A549 treated with CORT108297 at 1 μM for 4 hours (cell line): ENCODE data around the gene CRYBG2. TPM values are rescaled to one million over a fixed set of nuclear protein-coding genes. Genes with fewer than 3 reads are reported as not detected.

Experiments used
- total RNA-seq: library from RNA; stranded (reverse); fragments of 200-300 nt; extraction: Qiagen RNA extraction; gene quantifications from 5 replicates; pipeline ENCODE4 v1.2.3, GENCODE V29; 2022

CRYBG2 gene, protein sequence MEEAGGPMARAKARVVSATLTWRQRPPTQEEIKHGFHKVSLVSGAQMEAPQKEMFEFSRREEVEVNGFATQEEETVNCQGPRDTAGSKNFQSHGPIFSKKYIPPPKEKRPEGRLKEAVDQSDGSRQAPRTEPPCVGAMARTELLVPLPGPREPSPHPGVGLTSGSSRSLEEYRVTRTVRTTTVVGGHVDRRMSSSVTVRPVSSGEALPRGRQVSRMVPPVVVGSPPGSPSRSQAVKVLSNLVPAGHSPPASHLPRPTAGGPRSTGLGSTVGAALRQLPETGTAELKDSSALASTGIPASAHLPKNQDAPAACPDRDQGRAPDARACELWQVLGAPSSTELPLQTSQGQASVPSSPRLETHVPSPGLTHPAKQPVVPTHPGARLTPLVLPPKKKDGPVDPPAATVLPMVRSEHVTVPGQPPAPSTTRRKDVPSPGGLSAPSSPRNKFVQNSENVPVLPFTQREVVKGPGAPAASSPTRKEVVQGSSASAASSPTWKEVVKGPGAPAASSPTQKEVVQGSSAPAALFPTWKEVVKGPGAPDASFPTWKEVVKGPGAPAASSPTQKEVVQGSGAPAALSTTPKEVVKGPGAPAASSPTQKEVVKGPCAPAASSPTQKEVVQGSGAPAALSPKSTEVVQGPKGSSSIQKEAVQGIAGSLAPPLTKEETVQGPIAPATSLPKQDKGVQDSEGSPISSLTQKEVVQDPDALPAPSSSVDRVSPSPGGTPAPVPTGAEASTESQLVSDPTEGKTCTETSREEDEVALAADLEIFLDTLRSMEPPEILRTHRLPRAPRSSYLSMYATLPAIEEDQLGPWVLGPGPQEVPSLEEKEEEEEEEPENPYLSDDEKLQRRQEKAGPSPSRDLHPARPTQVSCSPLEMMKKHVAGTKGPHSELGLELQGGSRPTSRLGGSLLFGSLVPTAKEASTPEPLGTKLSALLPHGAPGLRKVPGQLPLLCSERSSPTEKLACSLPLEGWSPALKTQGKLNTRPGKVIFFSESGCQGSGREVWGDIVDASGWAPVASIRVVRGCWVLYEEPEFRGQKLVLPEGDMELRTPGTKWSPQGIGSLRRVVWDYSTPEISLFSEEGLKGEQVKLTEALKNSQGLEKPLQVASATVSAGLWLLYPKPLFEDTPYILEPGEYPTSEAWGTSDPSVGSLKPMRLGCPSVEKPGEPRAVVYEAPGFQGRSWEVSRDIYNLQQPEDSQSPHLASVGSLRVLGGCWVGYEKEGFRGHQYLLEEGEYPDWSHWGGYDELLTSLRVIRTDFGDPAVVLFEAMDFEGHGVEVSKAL (N-terminal part only)
- 1.2 to 2.6 TPM (median 1.8 TPM) in 5 replicates for total RNA-seq

DNA sequence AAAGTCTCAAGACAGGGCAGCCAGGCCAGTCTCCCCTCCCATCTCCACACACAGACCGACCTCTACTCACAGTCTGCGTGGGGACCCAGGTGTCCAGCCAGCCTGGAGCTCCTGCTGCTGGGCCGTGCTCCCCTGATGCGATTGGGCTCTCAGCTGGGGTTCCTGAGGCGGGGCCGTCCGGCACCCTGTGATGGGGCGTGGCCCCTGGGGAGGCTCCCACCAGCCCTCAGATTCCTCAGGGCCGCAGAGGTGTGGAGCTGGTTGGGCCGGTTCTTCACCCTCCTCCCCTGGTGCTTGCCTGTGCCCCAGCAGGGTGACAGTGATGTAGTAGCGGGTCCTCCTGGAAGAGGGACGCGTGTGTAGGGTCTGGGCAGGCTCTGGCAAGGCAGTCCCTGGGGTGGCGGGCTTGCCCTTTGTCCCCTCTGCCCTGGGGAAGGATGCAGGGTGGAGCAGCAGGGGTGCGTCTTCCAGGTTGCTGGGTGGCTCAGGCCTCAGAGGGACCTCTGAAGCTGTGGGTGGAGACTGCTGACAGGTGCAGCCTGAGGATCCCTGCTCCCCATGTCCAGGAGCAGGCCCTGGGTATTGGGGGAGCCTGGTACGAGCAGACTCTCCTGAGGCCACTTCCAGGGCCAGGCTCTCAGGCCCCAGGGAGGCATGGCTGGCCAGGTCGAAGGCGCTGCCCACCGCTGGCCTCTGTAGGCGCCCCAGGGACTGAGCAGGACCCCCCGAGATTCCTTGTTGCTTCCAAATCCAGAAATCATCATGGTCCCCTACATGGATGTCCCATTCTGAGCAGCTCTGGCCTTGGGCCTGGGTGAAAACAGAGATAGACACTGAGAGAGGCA, at the start of gene CRYBG2:
TSS of gene CRYBG2 (minus strand) at position 155 of the 845 bp plus-strand sequence. CDS start 7,473 bp downstream, outside the sequence.

DNA sequence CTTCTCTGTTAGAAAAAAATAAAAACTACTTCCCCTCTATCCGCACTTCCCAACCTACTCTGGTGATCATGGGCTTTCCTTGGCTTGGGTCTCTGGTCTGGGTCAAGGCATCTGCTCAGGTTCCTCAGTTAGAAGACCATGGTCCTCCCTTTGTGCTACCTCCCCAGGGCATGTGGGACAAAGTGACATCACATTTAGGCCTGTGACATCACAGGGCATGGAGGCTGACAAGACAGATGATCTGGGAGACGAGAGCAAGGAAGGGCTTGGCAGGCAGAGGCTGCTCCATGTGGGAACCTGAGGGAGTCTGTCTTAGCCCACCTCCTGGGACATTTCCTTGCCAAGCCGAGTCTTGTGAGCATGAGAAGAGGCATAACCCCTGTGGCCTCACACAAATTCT, 18.7 kb upstream of the CRYBG2 start, which contains the start of gene ZNF683:
TSS of gene ZNF683 (minus strand) at position 140 of the 400 bp plus-strand sequence. CDS start 4,179 bp downstream, outside the sequence.

DNA sequence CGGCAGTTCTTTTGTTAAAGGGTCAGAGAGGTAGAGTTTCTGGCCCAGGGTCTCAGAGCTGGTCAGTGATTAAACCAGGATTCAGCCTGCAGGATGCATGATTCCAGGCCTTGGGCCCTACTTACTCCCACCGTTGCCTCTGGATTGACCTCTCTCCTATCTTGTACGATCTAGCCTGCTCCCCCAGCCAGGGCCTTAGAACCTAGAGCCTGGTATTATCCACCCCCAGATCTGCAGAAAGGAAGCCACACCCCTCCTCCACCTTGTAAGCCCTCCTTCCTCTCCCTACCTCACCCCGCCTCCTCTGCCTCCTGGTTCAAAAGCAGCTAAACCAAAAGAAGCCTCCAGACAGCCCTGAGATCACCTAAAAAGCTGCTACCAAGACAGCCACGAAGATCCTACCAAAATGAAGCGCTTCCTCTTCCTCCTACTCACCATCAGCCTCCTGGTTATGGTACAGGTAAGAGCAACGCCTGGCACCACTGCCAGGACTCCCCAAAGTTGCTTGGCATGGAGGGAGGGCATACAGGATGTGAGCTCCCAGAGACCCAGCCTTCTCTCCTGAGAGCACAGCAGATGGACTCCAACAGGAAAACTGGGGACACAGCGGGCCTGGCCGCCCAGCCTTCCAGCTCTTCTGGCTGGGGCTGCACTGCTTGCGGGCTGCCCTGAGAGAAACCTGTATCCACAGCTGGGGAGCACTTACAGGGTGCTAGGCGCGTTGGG, 36.2 kb downstream of the CRYBG2 start, which contains the start of gene CD52:
TSS of gene CD52 (plus strand) at position 347 of the 726 bp plus-strand sequence. CDS start at position 407, 60 bp downstream.

DNA sequence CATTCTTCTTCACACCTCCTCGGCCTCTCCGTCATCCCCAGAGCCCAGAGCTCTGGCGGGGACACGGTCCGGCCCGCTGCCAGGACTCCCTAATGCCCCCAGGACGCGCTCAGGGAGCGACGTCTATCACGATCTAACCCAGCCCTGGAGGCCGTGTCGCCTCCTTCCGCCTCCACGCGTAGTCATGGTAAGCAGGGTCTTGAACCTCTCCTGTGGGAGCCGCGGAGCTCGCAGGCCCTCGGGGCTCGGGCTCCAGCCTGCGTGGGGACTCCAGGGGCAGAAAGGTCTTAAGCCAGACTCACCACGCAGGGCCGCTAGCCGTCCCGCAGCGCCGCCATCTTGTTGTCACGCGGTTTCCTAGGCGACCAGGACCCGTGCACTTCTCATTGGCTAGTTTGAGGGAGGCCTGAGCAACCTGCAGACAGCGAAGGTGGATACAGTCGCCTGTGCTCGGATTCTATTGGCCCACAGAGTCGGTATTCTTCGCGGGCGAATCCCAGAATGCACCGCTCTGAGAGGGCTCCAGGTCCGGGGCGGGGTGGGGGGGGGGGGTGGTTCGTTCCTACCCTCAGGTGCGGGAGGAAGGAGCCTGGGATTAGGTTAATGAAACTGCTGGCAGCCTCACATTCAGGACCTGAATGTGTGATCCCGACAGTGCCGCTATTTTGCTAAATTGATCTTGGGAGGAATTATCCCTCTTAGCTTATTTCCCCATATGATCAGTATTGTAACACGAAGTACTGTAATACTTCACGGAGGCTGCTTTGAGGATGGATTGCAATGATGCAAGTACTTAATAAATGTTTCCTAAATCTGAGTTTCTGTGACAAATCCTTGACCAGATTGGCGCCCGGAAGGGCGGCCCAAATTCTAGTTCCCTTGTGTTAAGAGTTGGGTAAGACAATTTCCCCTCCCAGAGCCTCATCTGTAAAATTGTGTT, 47.4 kb downstream of the CRYBG2 start, which contains the start of gene UBXN11:
TSS of gene UBXN11 (minus strand) at position 347 of the 940 bp plus-strand sequence. CDS start 3,753 bp downstream, outside the sequence.

DNA sequence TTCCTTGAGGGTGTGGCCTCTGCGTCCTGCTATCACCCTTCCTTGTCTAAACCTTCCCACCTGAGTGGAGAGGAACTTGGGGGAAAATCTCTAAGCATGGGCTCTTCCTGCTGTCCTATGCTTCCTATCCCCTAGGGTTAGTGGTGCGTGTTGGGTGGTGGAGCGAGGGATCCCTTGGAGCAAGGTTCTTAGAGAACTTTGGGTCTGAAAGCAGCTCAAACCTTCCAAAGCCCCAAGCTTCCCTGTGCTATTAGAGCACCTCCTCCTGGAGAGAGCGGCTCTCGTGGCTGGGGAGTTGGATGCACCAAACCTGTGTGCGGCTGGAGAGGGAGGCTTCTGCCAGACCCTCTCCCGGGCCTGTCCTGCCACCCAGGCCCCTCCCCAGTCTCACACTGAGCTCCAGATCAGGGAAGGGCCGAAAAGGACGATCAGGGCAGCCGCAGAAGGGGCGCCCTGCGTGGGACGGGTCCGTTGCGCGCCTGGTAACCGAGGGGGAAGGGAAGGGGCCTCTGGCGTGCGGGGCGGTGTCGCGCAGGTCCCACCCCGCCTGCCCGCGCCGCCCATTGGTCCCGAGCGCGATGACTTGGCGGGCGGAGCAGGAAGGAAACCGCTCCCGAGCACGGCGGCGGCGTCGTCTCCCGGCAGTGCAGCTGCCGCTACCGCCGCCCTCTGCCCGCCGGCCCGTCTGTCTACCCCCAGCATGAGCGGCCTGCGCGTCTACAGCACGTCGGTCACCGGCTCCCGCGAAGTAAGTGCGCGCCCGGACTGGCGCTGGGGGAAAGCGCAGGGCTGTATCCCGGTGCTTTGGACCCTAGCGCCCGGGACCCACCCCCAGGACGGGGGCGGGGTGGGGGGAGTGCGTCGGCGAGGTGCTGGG, 74.2 kb downstream of the CRYBG2 start, which contains the start of gene SH3BGRL3:
TSS of gene SH3BGRL3 (plus strand) at position 631 of the 877 bp plus-strand sequence. CDS start at position 701, 70 bp downstream.

Other genes starting within 250 kb of the CRYBG2 start
- gene PDIK1L, start 242.3 kb downstream of the CRYBG2 start, total RNA-seq, result 1.5 to 2.0 TPM (median 1.9 TPM) in 5 replicates
- 0.03 to 0.07 TPM (median 0.07 TPM) in 3 of 5 replicates, not detected in the others for gene FAM110D, start 195.1 kb downstream of the CRYBG2 start, total RNA-seq
- gene C1orf232, start 185.2 kb downstream of the CRYBG2 start, total RNA-seq, result not detected in 5 replicates
- 48.0 to 76.8 TPM (median 69.5 TPM) in 5 replicates for gene ZNF593, start 184.2 kb downstream of the CRYBG2 start, total RNA-seq
- 0.09 to 0.47 TPM in 2 of 5 replicates, not detected in the others for gene ZNF593OS, start 182.3 kb downstream of the CRYBG2 start, total RNA-seq
- 0.18 to 0.37 TPM (median 0.33 TPM) in 5 replicates for gene CNKSR1, start 176.6 kb downstream of the CRYBG2 start, total RNA-seq
- gene CATSPER4, start 163.5 kb downstream of the CRYBG2 start, total RNA-seq, result not detected in 5 replicates
- gene CEP85, start 119.9 kb downstream of the CRYBG2 start, total RNA-seq, result 12.2 to 14.6 TPM (median 13.0 TPM) in 5 replicates
- 108 to 164 TPM (median 157 TPM) in 5 replicates for gene SH3BGRL3, start 74.0 kb downstream of the CRYBG2 start, total RNA-seq
- gene UBXN11, start 47.5 kb downstream of the CRYBG2 start, total RNA-seq, result 11.3 to 19.1 TPM (median 18.1 TPM) in 5 replicates
- gene CD52, start 36.2 kb downstream of the CRYBG2 start, total RNA-seq, result not detected in 5 replicates
- not detected in 5 replicates for gene ZNF683, start 18.6 kb upstream of the CRYBG2 start, total RNA-seq
- 0.03 TPM in 1 of 5 replicates, not detected in the others for gene LIN28A, start 56.7 kb upstream of the CRYBG2 start, total RNA-seq
- 23.2 to 29.7 TPM (median 23.8 TPM) in 5 replicates for gene DHDDS, start 78.2 kb upstream of the CRYBG2 start, total RNA-seq
- 328 to 421 TPM (median 343 TPM) in 5 replicates for gene HMGN2, start 118.3 kb upstream of the CRYBG2 start, total RNA-seq
- gene RPS6KA1, start 175.6 kb upstream of the CRYBG2 start, total RNA-seq, result 15.2 to 18.2 TPM (median 16.7 TPM) in 5 replicates